HG03460 (cell line): ENCODE results near the gene RRAGB.
"Not testable (repeated sequence)": the region's sequence is repeated elsewhere in the genome, so short reads cannot be mapped to it uniquely, and the experiment has no call there.

Source experiments
- ATAC-seq: cut with Tn5 transposase; IDR thresholded peaks from one replicate; pipeline ENCODE4 v1.9.1; 2021; ENCODE audit not compliant: unreplicated experiment

The RRAGB gene

GRCh38 chrX:55767100-55767499, 49.6 kb downstream of the RRAGB start:
- no peak for ATAC-seq

- ATAC-seq: not testable (repeated sequence)
Measured at GRCh38 chrX:55774419-55774818, 56.9 kb downstream of the RRAGB start.

GRCh38 chrX:55777596-55777995, 60.0 kb downstream of the RRAGB start:
- ATAC-seq: no peak

GRCh38 chrX:55778322-55778721, 60.8 kb downstream of the RRAGB start:
- no peak for ATAC-seq

- no peak for ATAC-seq
Measured at GRCh38 chrX:55783723-55784122, 66.2 kb downstream of the RRAGB start.

GRCh38 chrX:55787063-55787462, 69.5 kb downstream of the RRAGB start:
- no peak for ATAC-seq

GRCh38 chrX:55787727-55788126, 70.2 kb downstream of the RRAGB start:
- ATAC-seq: no peak

- ATAC-seq: peak; percentile 83
Measured at GRCh38 chrX:55794405-55794804, 76.9 kb downstream of the RRAGB start.

- no peak for ATAC-seq
Measured at GRCh38 chrX:55796496-55796895, 78.9 kb downstream of the RRAGB start.

GRCh38 chrX:55801811-55802210, 84.3 kb downstream of the RRAGB start:
- no peak for ATAC-seq
